ENCODE data around the gene MDP1.

GRCh38 chr14:24255931-24256711, 40.3 kb upstream of the MDP1 start:
- TF ChIP-seq CTCF (IDR thresholded peaks at IDR 0.05; ENCODE audit: low read length), result no peak
- TF ChIP-seq EZH2 (IDR thresholded peaks at IDR 0.05; ENCODE audit: borderline replicate concordance, low read length), result no peak
